OCI-LY3 (cell line): ENCODE results near the gene PDK1.
"Not testable (repeated sequence)": the region's sequence is repeated elsewhere in the genome, so short reads cannot be mapped to it uniquely, and the experiment has no call there.

Experiments used
- EZH2phosphoT487 ChIP-seq: fragments of 200-600 bp; shearing (Covaris generic); IDR thresholded peaks from 2 replicates; pipeline ENCODE4 v1.6.1; 2018; ENCODE audit warnings: antibody characterized with exemption, mixed run types, low read depth
- TF ChIP-seq, protein P1 (sequence below): fragments of 200-600, 300-600 bp; sonication (generic); IDR thresholded peaks from 2 replicates; pipeline ENCODE4 v1.5.1; 2014; ENCODE audit warnings: antibody characterized with exemption, low read length, low read depth

DNA sequence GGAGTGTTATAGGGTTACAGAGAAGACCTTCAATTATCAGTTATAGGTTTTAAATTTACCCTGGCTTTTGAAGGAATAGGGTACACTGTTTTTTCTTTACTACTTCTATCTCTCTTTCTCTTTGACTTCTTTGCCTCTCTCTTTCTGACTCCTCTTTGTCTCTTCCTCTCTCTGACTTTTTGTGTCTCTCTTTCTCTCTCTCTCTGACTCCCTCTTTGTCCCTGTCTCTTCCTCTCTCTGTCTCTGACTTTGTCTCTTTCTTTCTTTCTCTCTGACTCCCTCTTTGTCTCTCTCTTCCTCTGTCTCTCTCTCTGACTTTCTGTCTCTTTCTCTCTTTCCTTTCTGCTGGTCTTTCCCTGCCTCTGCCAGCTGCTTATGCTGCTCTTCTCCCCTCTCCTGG, 36.3 kb downstream of the PDK1 start:
- TF ChIP-seq, protein P1, sequence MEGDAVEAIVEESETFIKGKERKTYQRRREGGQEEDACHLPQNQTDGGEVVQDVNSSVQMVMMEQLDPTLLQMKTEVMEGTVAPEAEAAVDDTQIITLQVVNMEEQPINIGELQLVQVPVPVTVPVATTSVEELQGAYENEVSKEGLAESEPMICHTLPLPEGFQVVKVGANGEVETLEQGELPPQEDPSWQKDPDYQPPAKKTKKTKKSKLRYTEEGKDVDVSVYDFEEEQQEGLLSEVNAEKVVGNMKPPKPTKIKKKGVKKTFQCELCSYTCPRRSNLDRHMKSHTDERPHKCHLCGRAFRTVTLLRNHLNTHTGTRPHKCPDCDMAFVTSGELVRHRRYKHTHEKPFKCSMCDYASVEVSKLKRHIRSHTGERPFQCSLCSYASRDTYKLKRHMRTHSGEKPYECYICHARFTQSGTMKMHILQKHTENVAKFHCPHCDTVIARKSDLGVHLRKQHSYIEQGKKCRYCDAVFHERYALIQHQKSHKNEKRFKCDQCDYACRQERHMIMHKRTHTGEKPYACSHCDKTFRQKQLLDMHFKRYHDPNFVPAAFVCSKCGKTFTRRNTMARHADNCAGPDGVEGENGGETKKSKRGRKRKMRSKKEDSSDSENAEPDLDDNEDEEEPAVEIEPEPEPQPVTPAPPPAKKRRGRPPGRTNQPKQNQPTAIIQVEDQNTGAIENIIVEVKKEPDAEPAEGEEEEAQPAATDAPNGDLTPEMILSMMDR: not testable (repeated sequence)
- TF ChIP-seq EZH2phosphoT487: not testable (repeated sequence)
